Skeletal muscle cell (primary cell): ENCODE measurements around the gene C9orf50.
A peak's percentile ranks its signal among the peaks of the same experiment; 100 is the strongest.

Source experiments
- DNase-seq: peaks from one replicate; pipeline ENCODE4 v3.0.0-alpha.2; 2010; ENCODE audit warnings: low read depth
- H3K4me3 ChIP-seq: 2 replicates; pipeline ENCODE4 v1.5.1; 2011; ENCODE audit warnings: low read depth, mild to moderate bottlenecking, control low read depth, low read length, moderate library complexity

Gene C9orf50

GRCh38 chr9:129580211-129580915, 40.5 kb downstream of the C9orf50 start:
- DNase-seq = no peak
- no peak overlapping the region for H3K4me3 ChIP-seq

DNA sequence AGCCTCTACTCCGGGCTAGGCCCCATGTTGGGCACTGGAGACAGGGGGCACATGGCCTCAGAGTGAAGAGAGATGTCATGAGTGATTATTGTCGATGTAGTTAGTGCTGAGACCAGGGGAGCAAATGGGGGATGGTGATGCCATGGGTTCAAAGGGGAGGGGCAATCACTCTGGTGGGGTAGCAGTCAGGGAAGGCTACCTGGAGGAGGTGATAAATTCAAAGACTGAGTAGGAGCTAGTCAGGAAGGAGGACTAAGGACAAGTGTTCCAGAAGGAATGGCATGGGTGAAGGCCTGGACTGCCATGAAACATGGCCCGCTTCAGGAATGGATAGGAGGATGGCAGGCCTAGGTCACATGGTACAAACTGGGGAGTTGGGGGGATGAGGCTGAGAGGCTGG, 41.6 kb downstream of the C9orf50 start:
- no peak for DNase-seq
- H3K4me3 ChIP-seq = no peak overlapping the region

DNA sequence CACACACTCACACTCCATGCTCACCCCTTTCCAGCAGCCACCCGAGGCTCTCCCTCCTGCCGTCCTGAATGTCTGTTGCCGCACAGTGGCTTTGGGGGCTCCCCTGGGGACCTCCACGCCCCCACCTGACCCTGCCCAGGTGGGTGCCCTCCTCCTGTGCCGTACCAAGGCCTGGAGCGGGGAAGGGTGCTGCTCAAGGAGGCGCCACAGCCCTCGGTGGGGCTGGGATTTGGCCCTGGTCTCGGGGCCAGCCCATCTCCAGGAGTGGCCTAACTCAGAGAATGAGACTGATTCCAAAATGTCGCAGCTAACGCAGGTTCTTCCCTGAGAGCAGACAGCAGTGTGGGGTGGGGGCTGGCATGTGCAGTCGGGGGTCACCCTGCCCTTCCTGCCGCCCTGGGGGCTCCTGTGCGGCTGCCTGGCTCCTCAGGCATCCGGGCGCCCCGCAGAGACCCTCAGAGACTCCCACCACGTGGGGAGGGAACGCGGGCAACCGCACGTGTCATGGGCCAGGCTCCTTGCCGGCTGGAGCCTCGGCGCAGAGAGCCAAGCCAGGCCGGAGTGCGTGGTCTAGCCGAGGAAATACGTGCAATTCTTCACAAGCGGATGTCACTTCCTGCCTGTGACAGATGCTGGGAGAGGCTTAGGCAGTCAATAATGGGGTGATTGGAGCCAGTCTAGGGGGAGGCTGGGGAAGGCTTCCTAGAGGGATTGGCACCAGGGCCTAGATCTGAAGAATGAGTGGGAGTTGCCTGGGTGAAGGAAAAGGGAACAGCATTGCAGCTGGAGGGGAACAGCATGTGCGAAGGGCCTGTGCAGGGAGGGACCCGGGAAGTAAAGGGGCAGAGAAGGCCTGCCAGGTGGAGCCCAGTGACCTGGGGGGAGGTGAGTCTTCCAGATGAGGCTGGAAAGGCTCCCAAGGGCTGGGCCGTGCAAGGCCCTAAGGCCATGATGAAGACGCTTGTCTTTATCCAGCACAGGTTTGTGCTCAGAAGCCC, 44.1 kb downstream of the C9orf50 start:
- DNase-seq = peak; percentile 47
- H3K4me3 ChIP-seq = no peak overlapping the region

DNA sequence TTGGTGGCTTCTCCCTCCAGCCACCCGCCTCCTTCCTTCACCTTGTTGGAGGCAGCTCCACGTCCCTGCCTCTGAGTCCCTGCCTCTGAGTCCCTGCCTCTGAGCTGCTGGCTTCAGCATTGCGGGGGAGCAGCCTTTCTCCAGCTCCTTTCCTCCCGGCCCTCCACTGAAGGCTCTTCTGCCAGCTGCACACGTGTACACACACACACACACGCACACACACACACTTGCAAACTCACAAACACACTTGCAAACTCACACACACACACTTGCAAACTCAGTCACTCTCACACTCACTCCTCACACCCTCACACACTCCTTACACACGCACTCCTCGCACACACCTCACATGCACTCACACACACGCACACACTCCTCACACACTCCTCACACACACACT, 45.1 kb downstream of the C9orf50 start:
- no peak for DNase-seq
- no peak overlapping the region for H3K4me3 ChIP-seq

DNA sequence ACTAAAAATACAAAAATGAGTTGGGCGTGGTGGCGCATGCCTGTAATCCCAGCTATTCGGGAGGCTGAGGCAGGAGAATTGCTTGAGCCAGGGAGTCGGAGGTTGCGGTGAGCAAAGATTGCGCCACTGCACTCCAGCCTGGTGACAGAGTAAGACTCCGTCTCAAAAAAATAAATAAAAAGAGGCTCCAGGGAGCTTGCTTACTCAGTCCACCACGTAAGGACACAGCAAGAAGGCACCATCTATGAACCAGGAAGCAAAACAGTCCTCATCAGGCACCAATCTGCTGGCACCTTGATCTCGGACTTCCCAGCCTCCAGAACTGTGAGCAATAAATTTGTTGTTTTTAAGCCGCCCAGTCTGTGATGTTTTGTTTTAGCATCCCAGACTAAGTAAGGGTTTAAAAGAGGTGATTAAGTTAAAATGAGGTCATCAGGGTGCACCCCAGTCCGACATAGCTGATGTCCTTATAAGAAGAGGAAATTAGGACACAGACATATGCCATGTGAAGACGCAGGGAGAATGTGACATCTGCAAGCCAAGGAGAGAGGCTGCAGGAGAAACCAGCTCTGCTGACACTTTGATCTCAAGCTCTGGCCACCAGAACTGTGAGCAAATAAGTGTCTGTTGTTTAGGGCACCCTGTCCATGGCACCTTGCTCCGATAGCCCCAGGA, 45.9 kb downstream of the C9orf50 start:
- no peak overlapping the region for H3K4me3 ChIP-seq
- peak; percentile 60 for DNase-seq

DNA sequence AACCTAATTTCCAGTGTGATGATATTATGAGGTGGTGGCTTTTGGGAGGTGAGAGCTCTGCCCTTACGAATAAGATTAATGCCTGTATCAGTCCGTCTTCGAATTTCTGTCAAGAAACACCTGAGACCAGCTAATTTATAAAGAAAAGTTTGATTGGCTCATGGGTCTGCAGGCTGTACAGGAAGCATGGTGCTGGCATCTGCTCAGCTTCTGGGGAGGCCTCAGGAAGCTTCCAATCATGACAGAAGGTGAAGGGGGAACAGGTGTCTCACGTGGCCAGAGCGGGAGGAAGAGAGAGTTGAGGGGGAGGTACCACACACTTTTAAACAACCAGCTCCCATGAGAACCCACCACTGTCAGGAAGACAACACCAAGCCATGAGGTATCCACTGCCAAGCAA, 46.9 kb downstream of the C9orf50 start:
- no peak overlapping the region for H3K4me3 ChIP-seq
- DNase-seq = no peak

DNA sequence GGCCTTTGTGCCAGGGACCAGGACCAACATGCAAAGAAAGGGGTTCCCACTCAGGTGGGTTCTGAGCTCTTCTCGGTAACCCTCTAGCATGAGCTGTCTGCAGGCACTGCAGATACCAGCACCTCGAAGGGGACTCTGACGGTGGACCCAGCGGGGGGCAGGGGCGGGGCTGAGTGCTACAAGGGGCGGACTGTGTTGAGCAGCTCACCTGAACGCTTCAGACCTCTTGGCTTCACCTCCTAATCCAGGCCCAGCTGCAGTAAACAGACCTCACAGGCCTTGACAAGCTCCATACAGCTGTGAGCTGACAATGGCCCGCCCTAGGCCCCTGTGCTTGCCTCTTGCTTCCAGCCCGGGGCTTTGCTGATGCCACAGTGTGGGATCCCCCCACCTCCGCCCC, 48.4 kb downstream of the C9orf50 start:
- no peak overlapping the region for H3K4me3 ChIP-seq
- DNase-seq = no peak

DNA sequence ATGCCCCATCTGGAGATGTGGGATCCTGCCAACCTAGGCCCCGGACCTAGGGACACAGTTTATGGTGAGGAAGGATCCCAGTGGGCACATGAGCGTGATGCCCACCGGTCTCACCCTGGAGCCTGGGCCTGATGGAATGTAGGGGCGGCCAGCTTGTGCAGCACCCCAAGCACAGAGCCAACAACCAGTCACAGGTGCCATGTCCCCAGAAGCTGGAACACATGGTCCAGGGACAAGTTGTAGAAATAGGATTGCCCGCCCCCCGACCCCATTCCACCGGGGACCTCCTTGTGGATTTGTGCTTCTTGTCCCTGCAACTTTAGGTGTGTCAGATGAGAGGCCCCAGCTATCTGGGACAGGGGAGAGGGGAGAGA, 48.9 kb downstream of the C9orf50 start:
- DNase-seq = no peak
- no peak overlapping the region for H3K4me3 ChIP-seq

- no peak for DNase-seq
- no peak overlapping the region for H3K4me3 ChIP-seq
These were observed 49.4 kb downstream of the C9orf50 start for GRCh38 chr9:129571298-129572051.

GRCh38 chr9:129570450-129571297, 50.2 kb downstream of the C9orf50 start:
- peak; percentile 86 for DNase-seq

GRCh38 chr9:129569502-129570449, 51.1 kb downstream of the C9orf50 start:
- DNase-seq = no peak
- no peak overlapping the region for H3K4me3 ChIP-seq

More at GRCh38 chr9:129570450-129571297, 50.2 kb downstream of the C9orf50 start:
- H3K4me3 ChIP-seq = no peak overlapping the region

GRCh38 chr9:129568560-129569501, 52.1 kb downstream of the C9orf50 start:
- DNase-seq = no peak
- H3K4me3 ChIP-seq = peak overlapping the region; percentile 44

DNA sequence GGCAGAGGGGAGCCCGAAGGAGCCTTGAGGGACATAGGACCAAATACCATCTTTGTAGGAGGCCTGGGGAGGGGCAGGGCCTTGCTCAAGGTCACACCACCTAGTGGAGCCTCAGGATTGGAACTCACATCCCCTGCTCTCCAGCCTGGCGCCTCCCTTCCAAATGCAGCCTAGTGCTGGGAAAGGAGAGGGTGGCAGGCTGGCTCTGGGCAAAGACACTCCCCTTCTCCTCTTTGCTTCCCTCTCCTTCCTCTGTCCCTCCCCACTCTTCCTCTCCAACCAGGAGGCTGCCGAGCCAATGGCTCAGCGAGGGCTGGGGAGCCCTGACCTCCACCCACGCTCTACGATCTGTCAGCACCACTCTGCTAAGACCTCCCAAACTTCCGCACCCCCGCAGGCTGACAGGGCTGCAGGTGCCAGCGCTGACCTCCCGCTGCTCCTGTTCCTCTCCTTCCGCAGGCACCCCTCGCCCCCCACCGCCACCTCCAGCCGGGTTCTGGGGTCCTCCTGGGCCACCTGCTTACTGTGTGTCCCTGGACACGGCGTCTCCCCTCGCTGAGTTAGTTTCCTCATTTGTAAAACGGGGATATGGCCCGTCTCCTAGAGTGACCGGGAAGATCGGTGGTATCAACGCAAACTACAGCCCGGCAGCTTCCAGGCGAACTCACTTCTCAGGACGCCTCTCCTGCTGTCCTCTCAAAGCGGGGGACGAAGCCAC, 52.9 kb downstream of the C9orf50 start:
- peak; percentile 32 for DNase-seq

DNA sequence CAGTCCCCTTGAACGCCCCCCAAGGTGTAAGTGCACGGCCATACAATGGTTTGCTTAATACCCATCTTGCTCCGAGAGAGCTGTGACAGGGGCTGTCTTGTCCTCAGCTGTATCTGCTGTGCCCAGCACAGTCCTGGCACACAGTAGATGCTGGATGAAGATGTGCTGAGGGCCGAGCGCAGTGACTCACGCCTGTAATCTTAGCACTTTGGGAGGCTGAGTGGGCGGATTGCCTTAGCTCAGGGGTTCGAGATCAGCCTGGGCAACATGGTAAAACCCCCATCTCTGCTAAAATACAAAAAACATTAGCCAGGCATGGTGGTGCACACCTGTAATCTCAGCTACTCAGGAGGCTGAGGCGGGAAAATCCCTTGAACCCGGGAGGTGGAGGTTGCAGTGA, 53.6 kb downstream of the C9orf50 start:
- no peak overlapping the region for H3K4me3 ChIP-seq
- DNase-seq = no peak

More for the DNA sequence above, 52.9 kb downstream of the C9orf50 start:
- H3K4me3 ChIP-seq = peak overlapping the region; percentile 44

DNA sequence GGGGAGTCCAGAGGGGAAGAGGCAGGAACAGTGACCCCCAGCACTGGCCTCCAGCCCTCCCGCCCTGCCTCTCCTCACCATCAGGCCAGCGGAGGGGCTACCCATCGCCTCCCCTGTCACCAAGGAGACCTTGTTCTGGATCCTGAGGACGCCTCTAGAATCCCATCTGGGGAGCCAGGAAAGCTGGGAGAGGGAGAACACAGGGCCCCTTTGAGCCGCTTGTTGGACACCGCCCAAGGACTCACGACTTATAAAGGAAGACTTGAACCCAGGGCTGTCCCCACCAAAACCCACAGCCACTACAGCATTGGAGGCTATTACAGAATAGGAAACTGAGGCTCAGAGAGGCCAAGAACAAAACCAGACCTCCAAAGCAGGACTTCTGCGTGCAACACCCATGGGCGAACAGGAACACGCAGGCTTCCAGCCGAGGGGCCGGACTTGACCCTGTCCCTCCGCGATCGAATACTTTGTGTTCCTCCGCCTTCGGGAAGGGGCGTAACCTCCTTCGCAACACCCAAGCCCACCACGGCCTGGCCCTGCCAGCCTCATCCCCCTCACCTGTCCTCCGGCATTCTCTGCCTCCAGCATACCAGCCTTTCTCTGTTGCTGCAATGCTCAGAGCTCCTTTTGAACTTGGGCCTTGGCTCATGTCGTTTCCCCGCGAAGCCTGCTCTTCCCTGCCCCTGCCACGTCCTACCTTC, 54.2 kb downstream of the C9orf50 start:
- no peak overlapping the region for H3K4me3 ChIP-seq
- no peak for DNase-seq
